Prostate gland (tissue), 2 donors: ENCODE measurements around the gene BHLHE41. TPM values are rescaled to one million over a fixed set of nuclear protein-coding genes. Genes with fewer than 3 reads are reported as not detected.

Experiments
- DNase-seq: peaks from one replicate; pipeline ENCODE4 v3.0.0-alpha.2; 2019; ENCODE audit warnings: low spot score
- H3K27ac ChIP-seq, 2 donors: fragments of 200-600 bp; sonication (generic); 2 replicates each; pipeline ENCODE4 v1.5.1; 2017 to 2019
- H3K27me3 ChIP-seq: fragments of 200-600 bp; sonication (generic); replicated peaks from 2 replicates; pipeline ENCODE4 v1.5.1; 2019; ENCODE audit not compliant: insufficient read depth
- H3K36me3 ChIP-seq, 2 donors: fragments of 200-600 bp; sonication (generic); 1 replicate in 1 of 2; 2 replicates in 1 of 2; pipeline versions ENCODE4 v1.5.1 to v1.8.1; 2017 to 2019
- H3K4me1 ChIP-seq: fragments of 200-600 bp; sonication (generic); replicated peaks from 2 replicates; pipeline ENCODE4 v1.5.1; 2019
- H3K4me3 ChIP-seq, 2 donors: fragments of 200-600 bp; sonication (generic); 2 replicates each; pipeline ENCODE4 v1.5.1; 2017 to 2019
- H3K9me3 ChIP-seq: fragments of 200-600 bp; sonication (generic); 2 replicates; pipeline ENCODE4 v1.5.1; 2017
- POLR2A ChIP-seq: fragments of 450-650 bp; IDR thresholded peaks from one replicate; pipeline ENCODE4 v1.6.1; 2016; ENCODE audit warnings: antibody characterized with exemption, mild to moderate bottlenecking
- POLR2AphosphoS5 ChIP-seq: sonication (generic); formaldehyde crosslinking; IDR thresholded peaks from one replicate; pipeline ENCODE4 v1.6.1; 2017; ENCODE audit warnings: antibody characterized with exemption
- WGBS: methylation state at CpG from one replicate; pipeline ENCODE4 v1.1.5; 2018; 5-methylcytosine and 5-hydroxymethylcytosine counted together
- intact Hi-C: fragments of 100-400 bp; cut with DNase I; formaldehyde crosslinking; loops from one replicate; pipeline ENCODE4 v1.14.2; 2022
- total RNA-seq, 2 donors: library from RNA; depleted of rRNA; stranded (reverse); fragments of >200 nt; gene quantifications; one replicate each; pipeline ENCODE4 v1.1.0, GENCODE V29; 2016
- TF ChIP-seq, protein P1 (sequence below), 4 experiments: fragments of 200-600 bp in 2 of 4; fragments of 450-650 bp in 2 of 4; sonication (generic) in 2 of 4; IDR thresholded peaks; 1 replicate in 3 of 4; 2 replicates in 1 of 4; pipeline ENCODE4 v1.5.1; 2016 to 2019; ENCODE audit warnings: antibody characterized with exemption in 4 of 4, mild to moderate bottlenecking in 2 of 4, moderate library complexity in 2 of 4

The BHLHE41 gene
- total RNA-seq, 2 donors from 2014 or later = 11.3 to 31.5 TPM

DNA sequence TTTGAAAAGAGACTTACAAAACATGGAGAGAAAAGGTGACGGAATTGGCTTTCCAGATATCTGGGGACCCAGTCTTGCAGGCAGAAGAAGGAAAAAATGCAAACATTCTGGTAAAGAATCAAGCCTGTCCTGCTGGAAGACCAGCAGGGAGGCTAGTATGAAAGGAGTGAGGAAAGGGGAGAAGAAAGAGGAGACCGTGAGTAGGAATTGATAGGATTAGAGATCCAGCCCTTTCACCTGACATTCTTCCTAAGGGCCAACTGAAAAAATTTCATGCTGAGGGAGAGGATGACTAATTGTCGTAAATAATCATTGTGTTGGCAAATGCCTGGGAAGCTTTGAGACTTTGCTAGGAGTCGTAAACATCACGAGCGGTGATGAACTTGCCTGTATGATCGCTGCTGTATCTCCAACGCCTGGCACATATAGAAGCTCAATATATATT lies 12.1 kb downstream of the BHLHE41 start:
- no peak overlapping the region for H3K4me3 ChIP-seq
- WGBS = 59% methylated on average over 8 of the region's 8 CpGs
- peak overlapping the region; percentile 27 to 92 for H3K27ac ChIP-seq
- no peaks in the 10 kb centered on the region for H3K9me3 ChIP-seq
- TF ChIP-seq, protein P1, sequence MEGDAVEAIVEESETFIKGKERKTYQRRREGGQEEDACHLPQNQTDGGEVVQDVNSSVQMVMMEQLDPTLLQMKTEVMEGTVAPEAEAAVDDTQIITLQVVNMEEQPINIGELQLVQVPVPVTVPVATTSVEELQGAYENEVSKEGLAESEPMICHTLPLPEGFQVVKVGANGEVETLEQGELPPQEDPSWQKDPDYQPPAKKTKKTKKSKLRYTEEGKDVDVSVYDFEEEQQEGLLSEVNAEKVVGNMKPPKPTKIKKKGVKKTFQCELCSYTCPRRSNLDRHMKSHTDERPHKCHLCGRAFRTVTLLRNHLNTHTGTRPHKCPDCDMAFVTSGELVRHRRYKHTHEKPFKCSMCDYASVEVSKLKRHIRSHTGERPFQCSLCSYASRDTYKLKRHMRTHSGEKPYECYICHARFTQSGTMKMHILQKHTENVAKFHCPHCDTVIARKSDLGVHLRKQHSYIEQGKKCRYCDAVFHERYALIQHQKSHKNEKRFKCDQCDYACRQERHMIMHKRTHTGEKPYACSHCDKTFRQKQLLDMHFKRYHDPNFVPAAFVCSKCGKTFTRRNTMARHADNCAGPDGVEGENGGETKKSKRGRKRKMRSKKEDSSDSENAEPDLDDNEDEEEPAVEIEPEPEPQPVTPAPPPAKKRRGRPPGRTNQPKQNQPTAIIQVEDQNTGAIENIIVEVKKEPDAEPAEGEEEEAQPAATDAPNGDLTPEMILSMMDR (IDR thresholded peaks at IDR 0.05) = no peak
- TF ChIP-seq POLR2AphosphoS5 (no peak), POLR2A (no peak)
- H3K4me1 ChIP-seq = no peaks in the 10 kb centered on the region
- intact Hi-C loops = loop anchor here (5.0 to 10.0 kb wide), 2 partner anchors 80 to 722 kb away; partner anchors contain the start of gene ITPR2
- DNase-seq = no peak
- no peaks in the 10 kb centered on the region for H3K27me3 ChIP-seq
- H3K36me3 ChIP-seq = no peaks in the 10 kb centered on the region

DNA sequence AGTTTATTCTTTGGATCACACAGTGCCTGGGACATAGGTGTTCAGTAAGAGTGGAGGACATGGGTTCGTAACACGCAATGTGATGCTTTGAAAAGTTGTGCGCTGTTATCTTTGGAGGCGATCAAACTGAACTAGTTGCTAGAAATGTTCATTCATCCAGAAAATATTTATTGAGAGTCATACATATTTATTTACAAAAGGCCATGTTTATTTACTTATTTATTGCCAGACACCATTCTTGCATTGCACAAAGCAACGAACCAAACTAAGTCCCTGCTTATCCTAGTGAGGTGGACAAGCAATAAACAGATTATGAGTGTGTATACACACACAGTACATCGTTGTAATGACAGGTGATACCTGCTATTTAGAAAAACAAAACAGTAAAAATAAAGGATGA lies 12.6 kb downstream of the BHLHE41 start:
- WGBS = 81% methylated on average over 6 of the region's 6 CpGs
- Histone ChIP-seq H3K4me1 (no peaks in the 10 kb centered on the region), H3K36me3 (no peaks in the 10 kb centered on the region), H3K27me3 (no peaks in the 10 kb centered on the region), H3K27ac (no peak overlapping the region), H3K9me3 (no peaks in the 10 kb centered on the region), H3K4me3 (no peak overlapping the region)
- no peak for DNase-seq
- intact Hi-C loops = loop anchor here (5.0 to 10.0 kb wide), 2 partner anchors 80 to 723 kb away; partner anchors contain the start of gene ITPR2
- no peak for TF ChIP-seq POLR2A
- TF ChIP-seq POLR2AphosphoS5 = no peak
- TF ChIP-seq, protein P1 (IDR thresholded peaks at IDR 0.05) = no peak

DNA sequence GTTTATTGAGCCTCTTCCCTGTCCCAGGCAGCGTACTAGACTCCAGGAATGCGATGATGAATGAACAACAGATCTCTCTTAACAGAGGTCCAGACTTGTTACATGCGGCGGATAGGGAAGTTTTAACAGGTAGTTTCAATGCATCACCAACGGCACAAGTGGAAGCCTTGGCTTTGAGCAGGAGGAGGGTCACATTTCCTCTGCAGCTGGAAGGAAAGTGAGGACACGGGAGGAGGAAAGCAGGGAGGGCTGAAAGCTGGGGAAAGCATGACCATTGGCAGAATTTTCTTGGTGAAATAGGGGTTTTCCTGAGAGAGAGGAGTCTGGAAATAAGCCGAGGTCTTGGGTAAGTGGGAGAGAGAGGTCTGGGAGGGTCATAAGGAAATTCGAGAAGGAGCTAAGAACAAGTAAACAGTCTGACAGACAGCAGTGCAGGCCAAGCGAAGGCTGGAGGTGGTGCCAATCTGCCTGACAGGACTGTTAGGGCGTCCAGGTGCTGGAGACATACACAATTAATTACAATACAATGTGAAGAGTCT lies 15.4 kb downstream of the BHLHE41 start:
- no peaks in the 10 kb centered on the region for H3K27me3 ChIP-seq
- H3K4me1 ChIP-seq = no peaks in the 10 kb centered on the region
- DNase-seq = no peak
- intact Hi-C loops = no loop called here
- no peaks in the 10 kb centered on the region for H3K9me3 ChIP-seq
- no peak overlapping the region for H3K27ac ChIP-seq
- no peak overlapping the region for H3K4me3 ChIP-seq
- 37% methylated on average over 10 of the region's 10 CpGs for WGBS
- no peaks in the 10 kb centered on the region for H3K36me3 ChIP-seq
- TF ChIP-seq, protein P1 (IDR thresholded peaks at IDR 0.05) = no peak
- TF ChIP-seq POLR2A (no peak), POLR2AphosphoS5 (no peak)

DNA sequence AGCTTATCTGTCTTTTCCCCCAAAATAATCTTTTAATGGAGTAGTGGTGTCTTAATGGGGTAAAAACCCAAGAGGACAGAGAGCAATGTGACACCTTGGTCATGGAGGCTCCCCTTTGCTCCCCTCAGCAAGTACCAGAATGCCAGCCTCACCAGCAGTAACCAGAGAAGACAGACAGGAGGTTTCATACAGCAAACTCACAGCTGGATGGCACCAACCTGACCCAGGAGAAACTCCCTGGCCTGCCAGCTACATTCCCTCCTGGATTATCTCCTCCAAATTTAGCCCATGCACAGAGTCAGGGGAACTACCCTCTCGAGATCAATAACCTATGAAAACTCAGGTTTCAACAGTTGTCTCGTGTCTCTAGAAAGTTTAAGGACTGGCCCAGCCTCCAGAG lies 15.9 kb downstream of the BHLHE41 start:
- 66% methylated on average over 2 of the region's 2 CpGs for WGBS
- Histone ChIP-seq H3K4me3 (no peak overlapping the region), H3K27me3 (no peaks in the 10 kb centered on the region), H3K36me3 (no peaks in the 10 kb centered on the region), H3K9me3 (no peaks in the 10 kb centered on the region), H3K27ac (no peak overlapping the region), H3K4me1 (no peaks in the 10 kb centered on the region)
- no peak for DNase-seq
- intact Hi-C loops = no loop called here
- TF ChIP-seq POLR2AphosphoS5 (no peak), POLR2A (no peak)
- TF ChIP-seq, protein P1 (IDR thresholded peaks at IDR 0.05) = no peak

DNA sequence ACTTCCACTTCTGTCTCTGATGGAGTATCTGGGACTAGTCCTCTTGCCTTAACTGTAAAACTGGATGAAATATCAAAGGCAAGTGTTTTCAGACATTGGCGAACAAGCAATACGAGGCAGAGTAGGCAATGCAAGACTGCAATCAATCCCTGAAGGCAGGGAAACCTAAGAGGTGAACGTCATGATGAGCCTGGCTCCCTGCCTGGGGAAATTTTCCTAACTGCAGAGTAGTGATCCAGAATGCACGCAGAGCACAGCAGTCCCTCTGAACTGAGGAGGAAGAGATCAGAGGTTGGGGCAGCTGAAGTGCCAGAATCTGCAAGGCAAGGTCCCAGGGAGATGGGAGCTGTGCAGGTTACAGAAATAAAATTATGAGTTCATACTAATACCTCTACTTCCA lies 18.5 kb downstream of the BHLHE41 start:
- Histone ChIP-seq H3K4me3 (no peak overlapping the region), H3K27ac (no peak overlapping the region), H3K9me3 (no peaks in the 10 kb centered on the region), H3K36me3 (no peaks in the 10 kb centered on the region), H3K27me3 (no peaks in the 10 kb centered on the region), H3K4me1 (peaks cover 5% of the 10 kb centered on the region)
- 68% methylated on average over 4 of the region's 4 CpGs for WGBS
- TF ChIP-seq POLR2A (no peak), POLR2AphosphoS5 (no peak)
- TF ChIP-seq, protein P1 (IDR thresholded peaks at IDR 0.05) = no peak
- DNase-seq = no peak
- intact Hi-C loops = no loop called here
